HepG2 (cell line): ENCODE results near the gene LAPTM4A. TPM values are rescaled to one million over a fixed set of nuclear protein-coding genes. Genes with fewer than 3 reads are reported as not detected.

ENCODE experiments used
- DMTF1 ChIP-seq: sonication (generic); formaldehyde crosslinking; IDR thresholded peaks from 2 replicates; pipeline ENCODE4 v1.4.0; 2020; ENCODE audit warnings: mild to moderate bottlenecking, missing genetic modification reagents
- DZIP1 ChIP-seq: sonication (generic); formaldehyde crosslinking; IDR thresholded peaks from 2 replicates; pipeline ENCODE4 v1.5.0; 2020; ENCODE audit warnings: mild to moderate bottlenecking, missing genetic modification reagents
- ELF3 ChIP-seq: IDR thresholded peaks from 2 replicates; pipeline ENCODE4 v1.6.1; 2016; ENCODE audit warnings: missing genetic modification reagents, missing compliant biosample characterization
- FOXA1 ChIP-seq, 2 experiments: fragments of 450-650 bp in 1 of 2; sonication (generic) in 1 of 2; formaldehyde crosslinking in 1 of 2; IDR thresholded peaks; 2 replicates each; pipeline versions ENCODE4 v1.4.0 to v1.6.1; 2016 to 2020; ENCODE audit warnings: missing genetic modification reagents in 1 of 2
- IRF2 ChIP-seq: IDR thresholded peaks from 2 replicates; pipeline ENCODE4 v1.6.1; 2018; ENCODE audit warnings: missing genetic modification reagents, missing compliant biosample characterization
- JARID2 ChIP-seq: sonication (generic); formaldehyde crosslinking; IDR thresholded peaks from 2 replicates; pipeline ENCODE4 v1.8.1; 2023; ENCODE audit warnings: missing genetic modification reagents, inconsistent platforms; ENCODE audit not compliant: insufficient replicate concordance
- KDM2A ChIP-seq: sonication (generic); formaldehyde crosslinking; IDR thresholded peaks from 2 replicates; pipeline ENCODE4 v1.4.0; 2020; ENCODE audit warnings: low read depth, missing genetic modification reagents, borderline replicate concordance
- NFATC3 ChIP-seq: sonication (generic); formaldehyde crosslinking; IDR thresholded peaks from 2 replicates; pipeline ENCODE4 v1.5.1; 2020; ENCODE audit warnings: mild to moderate bottlenecking, missing genetic modification reagents
- NFE2 ChIP-seq: sonication (generic); formaldehyde crosslinking; IDR thresholded peaks from 2 replicates; pipeline ENCODE4 v1.4.0; 2020; ENCODE audit warnings: missing genetic modification reagents
- NFRKB ChIP-seq: fragments of 450-650 bp; IDR thresholded peaks from 2 replicates; pipeline ENCODE4 v1.6.1; 2017
- NONO ChIP-seq, 2 experiments: fragments of 450-650 bp in 1 of 2; sonication (generic) in 1 of 2; formaldehyde crosslinking in 1 of 2; IDR thresholded peaks in 1 of 2; conservative IDR thresholded peaks in 1 of 2; 2 replicates each; pipeline versions ENCODE4 v1.6.1 to v1.8.0; 2017 to 2022; ENCODE audit warnings: mild to moderate bottlenecking in 1 of 2, missing genetic modification reagents in 1 of 2, moderate library complexity in 1 of 2
- NR2F2 ChIP-seq: IDR thresholded peaks from 2 replicates; pipeline ENCODE4 v1.6.1; 2012; ENCODE audit warnings: low read depth, inconsistent platforms, borderline replicate concordance
- PLRG1 ChIP-seq: fragments of 450-650 bp; conservative IDR thresholded peaks from 2 replicates; pipeline ENCODE4 v1.6.1; 2016
- RNF2 ChIP-seq: fragments of 450-650 bp; conservative IDR thresholded peaks from 2 replicates; pipeline ENCODE4 v1.6.1; 2016; ENCODE audit warnings: low read depth
- SETDB1 ChIP-seq: sonication (generic); formaldehyde crosslinking; IDR thresholded peaks from 2 replicates; pipeline ENCODE4 v1.5.1; 2020; ENCODE audit warnings: missing genetic modification reagents, mild to moderate bottlenecking, borderline replicate concordance
- STAG1 ChIP-seq: sonication (generic); formaldehyde crosslinking; IDR thresholded peaks from 2 replicates; pipeline ENCODE4 v1.4.0; 2020; ENCODE audit warnings: missing genetic modification reagents
- STAT6 ChIP-seq: sonication (generic); formaldehyde crosslinking; IDR thresholded peaks from 2 replicates; pipeline ENCODE4 v1.4.0; 2020; ENCODE audit warnings: missing genetic modification reagents, mild to moderate bottlenecking, borderline replicate concordance
- ZMYM4 ChIP-seq: sonication (generic); formaldehyde crosslinking; IDR thresholded peaks from 2 replicates; pipeline ENCODE4 v1.8.1; 2023; ENCODE audit warnings: mild to moderate bottlenecking, missing genetic modification reagents
- ZNF10 ChIP-seq: sonication (generic); formaldehyde crosslinking; IDR thresholded peaks from 2 replicates; pipeline ENCODE4 v1.4.0; 2020; ENCODE audit warnings: mild to moderate bottlenecking, low read depth, missing genetic modification reagents, borderline replicate concordance
- ZNF33A ChIP-seq: sonication (generic); formaldehyde crosslinking; IDR thresholded peaks from 2 replicates; pipeline ENCODE4 v1.5.1; 2020; ENCODE audit warnings: missing genetic modification reagents, mild to moderate bottlenecking, moderate library complexity, borderline replicate concordance
- ZNF703 ChIP-seq: sonication (generic); formaldehyde crosslinking; IDR thresholded peaks from 2 replicates; pipeline ENCODE4 v1.5.1; 2020; ENCODE audit warnings: missing genetic modification reagents, mild to moderate bottlenecking, moderate library complexity, borderline replicate concordance
- polyA plus RNA-seq, 8 experiments: library from polyadenylated mRNA; depleted of rRNA in 3 of 8; stranded (reverse) in 7 of 8; unstranded in 1 of 8; fragments of >200 nt; fragmentation: Illumina TruSeq in 4 of 8; extraction: Trizol in 4 of 8; gene quantifications; 2 replicates each; pipeline versions ENCODE4 v1.2.1 to v1.2.3, GENCODE V29; 2011 to 2016; ENCODE audit warnings: low read depth in 4 of 8, missing spikeins in 1 of 8, mixed read lengths in 1 of 8; ENCODE audit not compliant: insufficient read depth in 1 of 8
- total RNA-seq, 5 experiments: library from RNA; depleted of rRNA; stranded (reverse); fragments of >200 nt; fragmentation: Illumina TruSeq; extraction: Trizol; gene quantifications; 2 replicates each; pipeline ENCODE4 v1.2.3, GENCODE V29; 2016; ENCODE audit warnings: low read depth in 1 of 5

The LAPTM4A gene
- total and polyA plus RNA-seq, 2 of the 13 experiments (the other 11 are each of a cell fraction or from before 2014, with no cell fraction given): 116 to 558 TPM

GRCh38 chr2:20012282-20013125 is 38.9 kb downstream of the LAPTM4A start, which contains the start of gene MATN3 (continued):
- TF ChIP-seq NR2F2 (peak; percentile 16; the same call in 1 of the 2 replicates), DMTF1 (CRISPR knock-in tag) (no peak), PLRG1 (no peak), ELF3 (CRISPR knock-in tag) (peak; percentile 20; the same call in 1 of the 2 replicates), STAT6 (CRISPR knock-in tag) (no peak), ZMYM4 (peak; percentile 75), RNF2 (no peak), IRF2 (CRISPR knock-in tag) (no peak; the same call in 1 of the 2 replicates), ZNF703 (CRISPR knock-in tag) (0 out of 2 replicates have a peak, but pooled peaks have one; percentile 81), NFE2 (no peak), FOXA1 (IDR thresholded peaks at IDR 0.05) (no peak), FOXA1 (CRISPR knock-in tag; IDR thresholded peaks at IDR 0.05) (peak; percentile 63), STAG1 (0 out of 2 replicates have a peak, but pooled peaks have one; percentile 12), NFATC3 (CRISPR knock-in tag) (no peak), NFRKB (no peak), DZIP1 (CRISPR knock-in tag) (peak; percentile 87; the same call in 1 of the 2 replicates), SETDB1 (CRISPR knock-in tag) (no peak), JARID2 (no peak), KDM2A (CRISPR knock-in tag) (peak; percentile 70), ZNF10 (CRISPR knock-in tag) (no peak), NONO (IDR thresholded peaks at IDR 0.05) (no peak), NONO (CRISPR knock-in tag; conservative IDR thresholded peaks at IDR 0.05) (no peak), ZNF33A (CRISPR knock-in tag) (no peak)
